Measurements from ENCODE around the gene TRIL. TPM values are rescaled to one million over a fixed set of nuclear protein-coding genes. Genes with fewer than 3 reads are reported as not detected.

Gene TRIL
- total RNA-seq, 1 experiment from 2014 or later, result 0.03 TPM

- no peak for DNase-seq (ENCODE audit: low spot score)
These were observed 17.3 kb downstream of the TRIL start for GRCh38 chr7:28940741-28941384.

- DNase-seq (ENCODE audit: low spot score), result no peak
These were observed 18.1 kb downstream of the TRIL start for GRCh38 chr7:28939844-28940544.

GRCh38 chr7:28939367-28939766, 18.8 kb downstream of the TRIL start:
- no peak for DNase-seq (ENCODE audit: low spot score)

GRCh38 chr7:28937619-28938018, 20.5 kb downstream of the TRIL start:
- DNase-seq (ENCODE audit: low spot score), result no peak

GRCh38 chr7:28937103-28937502, 21.0 kb downstream of the TRIL start:
- DNase-seq (ENCODE audit: low spot score), result no peak

GRCh38 chr7:28933846-28934320, 24.2 kb downstream of the TRIL start:
- no peak for DNase-seq (ENCODE audit: low spot score)

- no peak for DNase-seq (ENCODE audit: low spot score)
These were observed 26.6 kb downstream of the TRIL start for GRCh38 chr7:28931565-28931964.

- DNase-seq (ENCODE audit: low spot score), result peak; percentile 84
These were observed 31.1 kb downstream of the TRIL start for GRCh38 chr7:28926871-28927597.

- DNase-seq (ENCODE audit: low spot score), result peak; percentile 92
These were observed 35.4 kb downstream of the TRIL start for GRCh38 chr7:28922624-28923331.

- peak; percentile 86 for DNase-seq (ENCODE audit: low spot score)
These were observed 36.3 kb downstream of the TRIL start for GRCh38 chr7:28921822-28922221.

GRCh38 chr7:28920424-28920823, 37.7 kb downstream of the TRIL start:
- no peak for DNase-seq (ENCODE audit: low spot score)

GRCh38 chr7:28919510-28919909, 38.6 kb downstream of the TRIL start:
- DNase-seq (ENCODE audit: low spot score), result no peak

- DNase-seq (ENCODE audit: low spot score), result no peak
These were observed 49.4 kb downstream of the TRIL start for GRCh38 chr7:28908775-28909174.

GRCh38 chr7:28905464-28905863, 52.7 kb downstream of the TRIL start:
- DNase-seq (ENCODE audit: low spot score), result no peak

- DNase-seq (ENCODE audit: low spot score), result no peak
These were observed 53.5 kb downstream of the TRIL start for GRCh38 chr7:28904578-28905048.

GRCh38 chr7:28903730-28904577, 54.2 kb downstream of the TRIL start:
- no peak for DNase-seq (ENCODE audit: low spot score)

Other genes with a start within 250 kb of the TRIL start
- gene CPVL, start 188.2 kb upstream of the TRIL start, total RNA-seq (2014; rRNA removed; shearing (Covaris generic)), result 1.8 and 5.3 TPM in 2 replicates
- gene CHN2, start 236.4 kb upstream of the TRIL start, total RNA-seq (2014; rRNA removed; shearing (Covaris generic)), result 4.3 and 7.2 TPM in 2 replicates